DMS53 treated with DMSO at 0.1 percent for 48 hours (cell line): ENCODE measurements around the gene TKTL1.
"Not testable (repeated sequence)": the region's sequence is repeated elsewhere in the genome, so short reads cannot be mapped to it uniquely, and the experiment has no call there.

ENCODE experiments used
- DNase-seq: peaks from one replicate; lab custom pipeline; 2025; ENCODE audit not compliant: unreplicated experiment; lab: John Stamatoyannopoulos, UW

TKTL1 gene

GRCh38 chrX:154295664-154296310 is at the start of gene TKTL1:
TKTL1 (plus strand) TSS chrX:154295795; CDS start chrX:154295860, 65 bp downstream.
- DNase-seq, result no peak

GRCh38 chrX:154247377-154248045 is 48.1 kb upstream of the TKTL1 start:
- DNase-seq, result not testable (repeated sequence)

- not testable (repeated sequence) for DNase-seq
These were observed 47.5 kb upstream of the TKTL1 start for GRCh38 chrX:154248076-154248475.

GRCh38 chrX:154257282-154257681 is 38.3 kb upstream of the TKTL1 start, which contains the start of gene OPN1MW3:
OPN1MW3 (plus strand) TSS chrX:154257582; CDS start chrX:154257620, 38 bp downstream.
- DNase-seq, result not testable (repeated sequence)

- DNase-seq, result not testable (repeated sequence)
These were observed 36.9 kb upstream of the TKTL1 start for GRCh38 chrX:154258711-154259110.

- DNase-seq, result not testable (repeated sequence)
These were observed 32.5 kb upstream of the TKTL1 start for GRCh38 chrX:154263072-154263471.

GRCh38 chrX:154269245-154269644 is 26.4 kb upstream of the TKTL1 start:
- not testable (repeated sequence) for DNase-seq

- DNase-seq, result not testable (repeated sequence)
These were observed 10.9 kb upstream of the TKTL1 start for GRCh38 chrX:154284489-154285338.

GRCh38 chrX:154286406-154286805 is 9.2 kb upstream of the TKTL1 start:
- not testable (repeated sequence) for DNase-seq

- no peak for DNase-seq
These were observed 612 bp upstream of the TKTL1 start, which contains the start of gene TEX28 for GRCh38 chrX:154294791-154295574. TEX28 (minus strand) TSS chrX:154295124; CDS start chrX:154292117, 3,007 bp downstream.

GRCh38 chrX:154296731-154297130 is 1.1 kb downstream of the TKTL1 start:
- no peak for DNase-seq

GRCh38 chrX:154298312-154298711 is 2.7 kb downstream of the TKTL1 start:
- no peak for DNase-seq

GRCh38 chrX:154300816-154301215 is 5.2 kb downstream of the TKTL1 start:
- no peak for DNase-seq

GRCh38 chrX:154302998-154303397 is 7.4 kb downstream of the TKTL1 start:
- not testable (repeated sequence) for DNase-seq

- DNase-seq, result no peak
These were observed 7.9 kb downstream of the TKTL1 start for GRCh38 chrX:154303476-154303875.

- DNase-seq, result no peak
These were observed 9.3 kb downstream of the TKTL1 start for GRCh38 chrX:154304846-154305245.

- DNase-seq, result no peak
These were observed 10.1 kb downstream of the TKTL1 start for GRCh38 chrX:154305541-154306205.

GRCh38 chrX:154307202-154307601 is 11.6 kb downstream of the TKTL1 start:
- no peak for DNase-seq

GRCh38 chrX:154308108-154308946 is 12.7 kb downstream of the TKTL1 start:
- no peak for DNase-seq
